ENCODE data around the gene DNAL4.

The DNAL4 gene

DNA sequence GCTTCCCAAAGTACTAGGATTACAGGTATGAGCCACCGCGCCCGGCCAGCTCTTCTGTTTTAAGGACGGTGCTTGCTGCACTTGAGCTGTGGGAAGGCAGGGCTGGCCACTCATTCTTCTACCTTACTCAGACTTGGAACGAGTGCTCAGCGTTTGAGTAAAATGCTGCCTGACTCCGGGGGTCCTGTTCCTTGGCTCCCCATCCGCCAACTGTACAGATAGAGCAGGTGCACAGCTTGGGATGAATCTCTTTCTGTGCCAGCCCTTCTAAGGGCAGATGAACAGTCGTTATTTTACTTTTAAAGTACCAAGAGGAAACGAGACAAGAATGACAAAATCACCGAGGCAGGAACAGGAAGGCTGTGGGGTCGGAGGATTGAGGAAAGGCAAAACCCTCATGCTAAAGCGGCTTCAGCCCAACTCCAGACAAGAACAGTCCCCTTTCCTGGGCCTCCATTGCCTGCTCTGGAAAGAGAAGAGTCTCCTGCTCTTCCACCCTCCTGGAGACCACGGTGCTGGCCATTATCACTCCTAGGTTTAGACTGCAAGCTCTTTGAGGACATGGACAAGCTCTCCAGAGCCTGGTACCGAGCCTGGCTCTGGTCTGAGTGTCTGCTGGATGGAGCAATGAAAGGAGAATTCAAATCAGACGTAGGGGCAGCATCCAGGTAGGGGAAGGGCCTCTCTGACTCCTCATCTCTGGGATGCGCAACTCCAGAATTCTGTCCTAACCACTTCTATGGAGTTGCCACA lies 37.1 kb downstream of the DNAL4 start:
- DNase-seq, result no peak

GRCh38 chr22:38755911-38756532 lies 37.9 kb downstream of the DNAL4 start, which contains the start of gene SUN2:
Gene SUN2, minus strand, starts transcription at chr22:38755998. Its CDS starts 3,370 bp downstream, at chr22:38752628.
- DNase-seq, result no peak

DNA sequence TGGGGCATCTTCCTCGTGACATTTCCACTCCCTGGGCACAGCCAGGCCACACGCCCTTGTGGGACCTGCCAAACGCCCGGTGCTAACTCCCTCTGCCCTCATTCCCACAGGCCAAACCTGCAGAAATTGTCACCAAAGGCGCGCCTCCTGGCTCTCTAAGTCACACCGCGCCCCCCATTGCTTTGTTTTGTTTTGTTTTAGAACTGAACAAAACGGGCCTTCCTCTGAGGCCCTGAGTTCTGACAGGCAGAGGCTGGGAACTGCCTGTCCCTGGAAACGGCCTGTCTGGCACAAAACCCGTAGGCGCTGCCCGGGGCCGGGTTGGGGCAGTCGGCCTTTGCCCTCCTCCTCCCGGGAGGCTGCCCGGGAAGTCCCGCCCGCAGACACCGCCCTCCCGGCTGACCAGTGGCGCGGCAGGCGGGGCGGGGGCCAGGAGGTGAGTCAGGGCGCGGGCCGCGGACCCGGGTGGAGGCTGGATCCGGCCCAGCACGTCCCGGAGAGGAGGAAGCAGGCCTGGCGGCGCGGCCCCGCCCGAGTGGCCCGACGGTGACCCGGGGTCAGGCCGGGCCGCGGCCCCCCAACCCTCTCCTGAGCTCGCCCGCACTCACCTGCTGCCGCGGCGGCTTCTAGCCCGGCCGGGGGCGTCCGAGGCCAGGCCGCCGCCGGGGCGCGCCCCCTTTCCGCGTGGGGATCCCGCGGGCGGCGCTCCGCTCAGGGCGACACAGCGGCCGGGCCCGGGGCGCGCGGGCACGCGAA lies 38.6 kb downstream of the DNAL4 start:
- no peak for DNase-seq

DNA sequence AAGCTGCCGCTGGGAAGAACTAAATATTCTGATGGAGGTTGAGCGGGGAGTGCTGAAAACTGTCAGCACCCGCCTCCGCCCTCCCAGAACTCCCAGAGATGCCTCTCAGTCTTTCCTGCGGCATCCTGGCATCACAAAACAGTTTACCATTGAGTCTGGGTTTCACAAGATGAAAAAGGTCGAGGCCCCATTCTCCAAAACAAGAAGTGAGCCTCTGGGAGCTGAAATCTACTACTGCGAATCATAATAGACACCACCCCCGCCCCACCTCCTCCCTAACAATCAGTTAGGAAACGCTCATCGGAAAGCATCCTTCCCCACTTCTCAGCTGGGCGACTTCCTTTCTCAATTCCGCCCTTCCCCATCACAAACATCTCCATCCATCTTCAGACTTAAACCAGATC lies 39.2 kb downstream of the DNAL4 start:
- no peak for DNase-seq

GRCh38 chr22:38753948-38754750 lies 39.8 kb downstream of the DNAL4 start:
- DNase-seq, result no peak

GRCh38 chr22:38751422-38752346 lies 42.3 kb downstream of the DNAL4 start:
- no peak for DNase-seq

DNA sequence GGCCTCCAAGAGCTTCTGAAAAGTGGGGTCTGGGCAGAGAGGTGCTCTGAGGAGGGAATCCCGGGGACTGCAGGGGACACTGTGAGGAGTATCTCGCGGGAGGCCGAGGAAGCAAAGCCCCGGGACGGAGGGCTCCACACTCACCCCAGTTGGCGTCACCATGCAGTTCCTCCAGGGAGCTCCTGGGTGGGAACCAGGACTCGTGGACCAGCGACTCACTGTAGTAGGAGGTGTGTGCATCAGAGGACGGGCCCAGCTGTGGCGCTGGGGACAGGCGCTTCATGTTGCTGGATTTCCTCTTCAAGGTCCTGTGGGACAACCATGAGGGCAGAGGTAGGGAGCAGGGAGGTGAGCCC lies 42.9 kb downstream of the DNAL4 start:
- no peak for DNase-seq

DNA sequence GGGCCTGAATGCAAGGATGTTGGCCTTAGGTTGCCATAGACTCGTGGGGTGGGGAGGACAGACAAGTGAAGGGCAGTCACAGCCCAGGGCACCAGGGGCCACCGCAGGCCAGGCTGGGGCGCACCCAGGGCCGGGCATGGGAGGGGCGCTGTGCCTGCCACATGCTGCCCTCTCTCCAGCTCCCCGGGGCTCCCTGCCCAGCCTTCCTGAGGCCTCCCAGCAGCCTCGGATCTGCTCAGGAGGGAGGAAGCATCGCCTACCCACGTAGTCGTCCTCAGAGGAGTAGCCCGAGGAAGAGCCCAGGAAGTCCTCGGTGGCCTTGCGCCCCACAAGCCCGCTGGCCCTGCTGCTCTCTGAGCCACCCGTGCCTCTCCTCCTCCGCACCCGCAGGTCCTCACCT lies 43.3 kb downstream of the DNAL4 start:
- DNase-seq, result no peak

- no peak for DNase-seq
Measured at GRCh38 chr22:38750104-38750503, 43.8 kb downstream of the DNAL4 start.

DNA sequence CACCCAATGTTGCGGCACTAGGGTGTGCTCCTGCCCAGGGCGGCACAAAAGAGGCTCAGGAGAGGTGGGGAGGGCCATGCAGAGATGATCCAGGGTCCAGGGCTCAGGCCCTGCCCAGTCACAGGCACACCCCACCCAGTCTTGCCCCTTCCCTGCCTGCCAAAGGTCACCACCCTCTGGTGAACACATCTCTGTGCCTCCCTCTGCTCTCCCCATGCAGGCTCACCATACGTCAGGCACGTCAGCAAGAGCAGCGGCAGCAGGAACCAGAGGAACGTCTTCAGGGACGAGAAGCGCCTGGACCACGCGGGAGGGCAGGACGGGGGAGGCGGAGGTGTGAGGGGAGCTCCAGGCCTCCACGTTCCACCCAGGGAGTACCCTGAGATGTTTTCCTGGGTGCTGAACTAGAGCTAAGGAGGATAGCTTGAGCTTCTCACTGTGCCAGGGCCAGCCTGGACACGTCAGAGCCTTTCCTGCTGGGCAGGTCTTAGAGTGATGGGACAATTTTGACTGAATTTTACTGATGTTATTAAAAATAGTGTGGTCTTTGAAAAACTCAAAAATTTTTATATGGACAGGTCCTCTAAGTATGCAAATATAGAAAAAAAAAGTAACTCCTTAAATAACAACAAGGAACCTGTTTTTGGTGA lies 45.3 kb downstream of the DNAL4 start:
- no peak for DNase-seq

DNA sequence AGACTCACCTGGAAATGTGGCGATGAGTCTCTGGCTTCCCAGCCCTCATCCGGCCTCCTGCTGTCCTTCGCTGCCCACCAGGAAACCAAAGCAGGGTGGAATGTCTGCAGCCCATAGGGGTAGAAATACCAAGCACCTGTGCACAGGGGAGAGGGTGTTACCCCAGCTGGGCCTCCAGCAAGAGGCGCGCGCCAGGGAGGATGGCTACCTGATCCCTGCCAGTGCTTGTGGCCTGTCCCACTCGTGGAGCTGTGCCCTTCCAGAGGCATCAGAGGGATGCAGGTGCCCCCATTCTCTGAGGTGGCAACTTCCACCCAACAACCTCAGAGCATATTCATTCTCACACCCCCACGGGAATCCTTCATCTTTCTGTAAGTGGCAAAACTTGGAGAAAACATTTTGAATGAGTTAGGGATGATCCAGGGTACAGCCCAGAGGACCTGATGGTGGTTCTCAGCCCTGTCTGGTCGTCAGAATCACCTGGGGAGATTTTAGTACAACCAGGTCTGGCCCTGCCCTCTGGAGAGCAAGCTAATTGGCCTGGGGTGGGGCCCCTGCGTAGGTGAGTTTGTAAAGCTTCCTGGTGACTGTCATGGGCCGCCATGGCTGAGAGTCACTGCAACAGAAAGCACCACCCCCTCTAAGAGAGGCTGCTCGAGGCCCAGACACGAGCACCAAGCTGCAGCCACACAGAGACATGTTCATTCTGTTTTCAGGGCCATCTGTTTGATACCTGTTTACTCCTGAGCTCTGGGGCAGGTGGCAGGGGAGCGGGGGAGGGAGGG lies 48.1 kb downstream of the DNAL4 start:
- no peak for DNase-seq

GRCh38 chr22:38744981-38745380 lies 49.0 kb downstream of the DNAL4 start:
- no peak for DNase-seq

DNA sequence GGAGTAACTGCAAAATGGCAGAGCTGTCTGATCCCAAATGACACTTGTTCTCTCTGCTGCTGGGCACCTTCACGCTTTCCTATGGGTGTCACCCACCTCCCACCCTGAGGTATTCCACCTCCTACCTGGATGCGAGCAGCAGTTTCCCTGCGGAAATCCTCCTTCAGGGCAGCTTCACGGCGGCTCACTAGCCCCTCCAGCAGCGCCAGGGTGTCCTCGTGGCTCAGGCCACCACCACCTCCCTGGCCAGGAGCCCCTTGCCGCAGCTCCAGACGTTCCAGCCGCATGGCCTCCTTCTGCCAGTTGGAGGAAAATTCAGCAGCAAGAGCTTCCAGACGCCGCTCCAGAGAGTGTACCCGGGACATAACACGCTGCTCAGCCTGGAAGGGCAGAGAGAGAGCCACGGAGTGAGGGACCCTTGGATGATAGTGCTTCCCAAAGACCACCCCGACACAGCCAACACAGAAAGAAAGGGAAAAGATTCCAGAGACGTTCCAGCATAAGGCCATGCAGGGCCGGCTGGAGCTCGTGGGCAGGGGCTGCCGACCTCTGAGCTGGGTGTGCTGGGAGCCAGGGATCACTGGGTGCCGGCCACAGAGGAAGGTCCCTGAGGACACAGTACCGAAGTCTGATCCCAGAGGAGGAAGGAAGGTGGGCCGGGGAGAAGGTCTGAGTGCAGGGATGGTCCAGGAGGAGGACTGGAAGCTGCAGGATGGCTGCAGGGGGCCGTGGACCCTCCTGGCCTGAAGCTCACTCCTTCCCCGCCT lies 51.6 kb downstream of the DNAL4 start:
- DNase-seq, result no peak

GRCh38 chr22:38741576-38741975 lies 52.4 kb downstream of the DNAL4 start:
- no peak for DNase-seq

DNA sequence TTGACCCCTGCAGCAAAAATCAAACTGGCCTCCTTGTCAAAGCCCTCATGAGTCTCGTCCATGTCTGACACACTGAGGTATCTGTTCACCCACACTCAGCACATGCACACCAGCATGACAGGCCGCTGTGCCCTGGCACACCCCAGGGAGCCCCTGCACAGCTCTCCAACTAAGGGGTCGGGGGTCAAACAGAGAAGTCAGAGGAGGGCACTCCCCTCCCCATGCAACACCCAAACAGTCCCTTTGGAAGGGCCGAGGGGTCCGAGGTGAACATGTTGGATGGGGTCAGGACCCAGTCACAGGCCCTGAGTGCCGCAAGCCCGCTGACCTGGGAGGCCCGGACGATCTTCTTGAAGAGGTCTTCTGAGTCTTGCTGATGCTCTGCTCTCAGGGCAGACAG lies 52.8 kb downstream of the DNAL4 start:
- DNase-seq, result no peak

DNA sequence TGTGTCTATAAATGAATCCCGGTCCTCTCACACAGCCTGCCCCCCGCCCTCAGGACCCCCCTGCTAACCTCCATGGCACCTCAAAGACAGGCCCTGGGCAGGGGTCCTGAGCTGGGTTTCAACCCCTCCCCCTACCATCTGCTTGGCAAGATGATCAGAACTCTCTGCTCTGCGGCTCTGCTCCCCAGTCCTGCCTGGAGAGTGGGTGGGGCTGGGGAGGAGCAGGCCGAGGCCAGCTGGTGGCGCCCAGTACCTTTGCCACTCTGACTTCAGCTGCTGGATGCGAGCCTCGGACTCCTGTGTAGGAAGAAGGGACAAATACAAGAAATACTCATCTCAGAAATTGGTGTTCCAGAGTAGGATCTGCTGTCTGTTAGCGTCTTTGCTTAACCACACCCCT lies 53.2 kb downstream of the DNAL4 start:
- DNase-seq, result no peak

DNA sequence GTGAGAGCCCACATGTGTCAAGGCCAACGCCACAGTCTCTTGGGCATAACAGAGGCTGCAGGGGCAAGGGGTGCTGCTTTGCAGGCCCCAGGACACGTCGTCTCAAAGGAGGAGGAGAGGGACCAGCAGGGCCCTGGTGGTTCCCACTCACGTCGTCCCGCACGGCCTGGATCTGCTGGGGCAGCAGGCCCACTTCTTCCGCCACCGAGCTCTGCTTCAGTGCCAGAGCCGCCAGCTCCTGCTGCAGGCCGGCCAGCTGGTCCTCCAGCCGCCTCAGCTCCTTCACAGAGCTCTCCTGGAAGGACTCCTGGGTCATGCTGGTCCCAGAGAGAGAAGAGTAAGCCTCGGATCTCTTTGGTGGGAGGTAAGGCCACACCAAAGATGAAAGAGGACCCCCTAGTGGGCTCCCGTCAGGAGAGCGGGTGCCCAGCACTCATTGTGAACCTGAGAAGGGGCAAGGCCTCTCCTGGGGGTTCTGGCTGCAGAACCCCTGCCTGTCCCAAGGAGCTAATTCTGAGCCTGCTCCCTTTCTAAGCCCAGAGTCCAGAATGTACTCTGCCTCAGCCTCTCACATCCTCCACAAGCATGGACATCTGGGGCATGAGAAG lies 53.7 kb downstream of the DNAL4 start:
- no peak for DNase-seq

- DNase-seq, result no peak
Measured at GRCh38 chr22:38739300-38740055, 54.5 kb downstream of the DNAL4 start.
